ENCODE data around the gene GAP43. TPM values are rescaled to one million over a fixed set of nuclear protein-coding genes. Genes with fewer than 3 reads are reported as not detected.
"Not testable (repeated sequence)": the region's sequence is repeated elsewhere in the genome, so short reads cannot be mapped to it uniquely, and the experiment has no call there.

GAP43 gene
- total RNA-seq, 1 donor from 2014 or later, result not detected

GRCh38 chr3:115752978-115753377 is 129.7 kb downstream of the GAP43 start:
- intact Hi-C loops (cut with micrococcal nuclease); H3K4me3 Mint-ChIP-seq; DNase-seq; H3K4me1 Mint-ChIP-seq; H3K36me3 Mint-ChIP-seq (ENCODE audit: low read depth); H3K9me3 Mint-ChIP-seq; H3K27ac Mint-ChIP-seq: not testable (repeated sequence)
- peaks cover 15% of the 10 kb centered on the region for H3K27me3 Mint-ChIP-seq

- Mint-ChIP-seq H3K4me3 (no peak overlapping the region), H3K9me3 (no peaks in the 10 kb centered on the region), H3K27ac (no peak overlapping the region), H3K36me3 (ENCODE audit: low read depth) (no peaks in the 10 kb centered on the region), H3K27me3 (peaks cover 6% of the 10 kb centered on the region), H3K4me1 (no peaks in the 10 kb centered on the region)
- DNase-seq, result no peak
- intact Hi-C loops (cut with micrococcal nuclease), result no loop called here
These were observed 134.9 kb downstream of the GAP43 start for GRCh38 chr3:115758076-115758763.

- no peaks in the 10 kb centered on the region for H3K9me3 Mint-ChIP-seq
- no peaks in the 10 kb centered on the region for H3K4me1 Mint-ChIP-seq
- H3K27ac Mint-ChIP-seq, result no peak overlapping the region
- no peak overlapping the region for H3K4me3 Mint-ChIP-seq
- peaks cover 3% of the 10 kb centered on the region for H3K27me3 Mint-ChIP-seq
- intact Hi-C loops (cut with micrococcal nuclease), result no loop called here
- no peak for DNase-seq
- no peaks in the 10 kb centered on the region for H3K36me3 Mint-ChIP-seq (ENCODE audit: low read depth)
These were observed 137.4 kb downstream of the GAP43 start for GRCh38 chr3:115760716-115761115.

- no peaks in the 10 kb centered on the region for H3K4me1 Mint-ChIP-seq
- no peak overlapping the region for H3K27ac Mint-ChIP-seq
- intact Hi-C loops (cut with micrococcal nuclease), result no loop called here
- no peak for DNase-seq
- peaks cover 4% of the 10 kb centered on the region for H3K27me3 Mint-ChIP-seq
- H3K9me3 Mint-ChIP-seq, result no peaks in the 10 kb centered on the region
- no peaks in the 10 kb centered on the region for H3K36me3 Mint-ChIP-seq (ENCODE audit: low read depth)
- H3K4me3 Mint-ChIP-seq, result no peak overlapping the region
These were observed 138.6 kb downstream of the GAP43 start for GRCh38 chr3:115761927-115762305.

GRCh38 chr3:115766587-115767482 is 143.5 kb downstream of the GAP43 start:
- Mint-ChIP-seq H3K27me3 (peaks cover 18% of the 10 kb centered on the region), H3K4me3 (no peak overlapping the region), H3K9me3 (no peaks in the 10 kb centered on the region), H3K36me3 (ENCODE audit: low read depth) (no peaks in the 10 kb centered on the region), H3K4me1 (no peaks in the 10 kb centered on the region), H3K27ac (no peak overlapping the region)
- intact Hi-C loops (cut with micrococcal nuclease), result no loop called here
- no peak for DNase-seq

- Mint-ChIP-seq H3K9me3 (no peaks in the 10 kb centered on the region), H3K27me3 (peaks cover 21% of the 10 kb centered on the region), H3K4me1 (no peaks in the 10 kb centered on the region), H3K36me3 (ENCODE audit: low read depth) (no peaks in the 10 kb centered on the region), H3K4me3 (no peak overlapping the region), H3K27ac (no peak overlapping the region)
- DNase-seq, result no peak
- intact Hi-C loops (cut with micrococcal nuclease), result no loop called here
These were observed 145.4 kb downstream of the GAP43 start for GRCh38 chr3:115768661-115769060.
